CD8-positive, alpha-beta memory T cell (primary cell): ENCODE measurements around the gene OR10G8. TPM values are rescaled to one million over a fixed set of nuclear protein-coding genes. Genes with fewer than 3 reads are reported as not detected.

Experiments used
- polyA plus RNA-seq: library from polyadenylated mRNA; unstranded; fragments of 300-500 nt; fragmentation: Illumina TruSeq; gene quantifications from one replicate; pipeline ENCODE4 v1.2.3, GENCODE V29; 2021
- total RNA-seq, 2 experiments: library from RNA; stranded (reverse); gene quantifications; one replicate each; pipeline ENCODE4 v1.2.3, GENCODE V29; 2021

The OR10G8 gene
- total and polyA plus RNA-seq, 3 experiments from 2014 or later: not detected

Other genes with a start within 250 kb of the OR10G8 start
- not detected for gene OR6M1, start 220.4 kb upstream of the OR10G8 start, total RNA-seq
- not detected for gene OR6M1, start 220.4 kb upstream of the OR10G8 start, polyA plus RNA-seq
- gene TMEM225, start 141.1 kb upstream of the OR10G8 start, total RNA-seq: not detected
- not detected for gene TMEM225, start 141.1 kb upstream of the OR10G8 start, polyA plus RNA-seq
- not detected for gene OR8D4, start 124.6 kb upstream of the OR10G8 start, total RNA-seq
- not detected for gene OR8D4, start 124.6 kb upstream of the OR10G8 start, polyA plus RNA-seq
- gene OR4D5, start 87.2 kb upstream of the OR10G8 start, total RNA-seq: not detected
- not detected for gene OR4D5, start 87.2 kb upstream of the OR10G8 start, polyA plus RNA-seq
- gene OR6T1, start 83.0 kb upstream of the OR10G8 start, total RNA-seq: not detected
- gene OR6T1, start 83.0 kb upstream of the OR10G8 start, polyA plus RNA-seq: not detected
- gene OR10S1, start 49.0 kb upstream of the OR10G8 start, total RNA-seq: not detected
- gene OR10S1, start 49.0 kb upstream of the OR10G8 start, polyA plus RNA-seq: not detected
- gene OR10G6, start 31.6 kb upstream of the OR10G8 start, total RNA-seq: not detected
- not detected for gene OR10G6, start 31.6 kb upstream of the OR10G8 start, polyA plus RNA-seq
- not detected for gene OR10G4, start 13.8 kb upstream of the OR10G8 start, total RNA-seq
- not detected for gene OR10G4, start 13.8 kb upstream of the OR10G8 start, polyA plus RNA-seq
- not detected for gene OR10G9, start 3.8 kb upstream of the OR10G8 start, total RNA-seq
- not detected for gene OR10G9, start 3.8 kb upstream of the OR10G8 start, polyA plus RNA-seq
- not detected for gene OR10G7, start 14.5 kb downstream of the OR10G8 start, total RNA-seq
- not detected for gene OR10G7, start 14.5 kb downstream of the OR10G8 start, polyA plus RNA-seq
- 1 to 10 TPM; 2.9 to 3.3 TPM for gene VWA5A, start 88.7 kb downstream of the OR10G8 start, total RNA-seq
- gene VWA5A, start 88.7 kb downstream of the OR10G8 start, polyA plus RNA-seq: 5.3 TPM
- not detected for gene OR10D3, start 156.5 kb downstream of the OR10G8 start, total RNA-seq
- not detected for gene OR10D3, start 156.5 kb downstream of the OR10G8 start, polyA plus RNA-seq
- gene OR8G1, start 214.3 kb downstream of the OR10G8 start, total RNA-seq: not detected
- not detected for gene OR8G1, start 214.3 kb downstream of the OR10G8 start, polyA plus RNA-seq
- not detected for gene OR8G5, start 229.6 kb downstream of the OR10G8 start, total RNA-seq
- gene OR8G5, start 229.6 kb downstream of the OR10G8 start, polyA plus RNA-seq: not detected